A204.1 (cell line): Measurements from ENCODE around the gene NDN.
"Not testable (repeated sequence)": the region's sequence is repeated elsewhere in the genome, so short reads cannot be mapped to it uniquely, and the experiment has no call there.

Experiments
- FAIRE-seq: peaks from 2 replicates; lab custom pipeline; 2012; peaks lifted over from hg19 to GRCh38; lab: Jason Lieb, UNC

Gene NDN

DNA sequence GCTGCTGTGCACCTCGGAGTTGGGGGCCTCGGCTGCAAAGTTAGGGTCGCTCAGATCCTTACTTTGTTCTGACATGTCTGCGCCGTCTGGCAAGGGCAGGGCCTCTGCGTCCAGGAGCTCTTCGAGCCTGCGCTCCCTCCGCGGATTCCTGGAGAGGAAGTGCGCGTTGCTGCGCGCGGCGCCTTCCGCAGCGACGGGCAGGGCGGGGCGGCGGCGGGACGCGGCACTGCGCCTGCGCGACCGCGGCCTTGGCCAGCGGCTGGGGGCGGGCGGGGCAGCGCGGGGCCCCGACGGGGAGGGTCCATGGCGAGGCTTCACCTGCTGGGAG is at the start of gene NDN:
Gene NDN, minus strand, starts transcription at position 163 of the 328 bp plus-strand sequence. Its CDS starts 88 bp downstream, at position 75.
- no peak for FAIRE-seq

DNA sequence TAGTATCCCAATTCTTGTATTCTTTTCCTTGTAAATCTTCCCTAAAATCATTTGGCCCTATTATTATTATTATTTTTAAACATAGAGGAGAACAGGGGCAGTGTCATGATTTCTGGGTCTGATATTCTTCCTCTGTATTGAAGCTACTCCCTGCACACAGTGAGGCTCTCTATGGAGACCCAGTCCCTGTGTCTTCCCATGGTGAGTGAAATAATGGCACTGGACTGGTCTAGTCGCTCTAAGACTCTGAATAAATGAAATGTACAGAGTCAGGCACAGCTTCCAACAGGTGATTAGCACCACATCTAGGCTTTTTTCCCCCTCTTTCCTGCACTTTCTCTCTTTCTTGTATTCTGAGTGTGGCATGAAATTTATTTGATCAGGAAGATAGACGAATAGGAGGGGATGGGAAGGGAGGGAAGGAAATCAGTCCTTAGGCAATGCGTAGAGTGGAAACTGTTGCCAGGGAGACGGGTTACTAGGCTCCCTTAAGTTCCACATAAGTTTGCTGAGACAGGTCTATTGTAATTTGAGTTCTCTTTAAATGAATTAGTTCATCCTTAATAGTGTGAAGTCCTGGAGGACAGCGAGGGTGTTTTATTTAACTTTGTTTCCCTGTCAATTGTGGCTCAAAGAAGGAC is 49.0 kb upstream of the NDN start:
- FAIRE-seq: no peak

- no peak for FAIRE-seq
Observed at GRCh38 chr15:23734862-23735261, 47.8 kb upstream of the NDN start.

GRCh38 chr15:23713874-23714656 is 27.0 kb upstream of the NDN start:
- FAIRE-seq: not testable (repeated sequence)

DNA sequence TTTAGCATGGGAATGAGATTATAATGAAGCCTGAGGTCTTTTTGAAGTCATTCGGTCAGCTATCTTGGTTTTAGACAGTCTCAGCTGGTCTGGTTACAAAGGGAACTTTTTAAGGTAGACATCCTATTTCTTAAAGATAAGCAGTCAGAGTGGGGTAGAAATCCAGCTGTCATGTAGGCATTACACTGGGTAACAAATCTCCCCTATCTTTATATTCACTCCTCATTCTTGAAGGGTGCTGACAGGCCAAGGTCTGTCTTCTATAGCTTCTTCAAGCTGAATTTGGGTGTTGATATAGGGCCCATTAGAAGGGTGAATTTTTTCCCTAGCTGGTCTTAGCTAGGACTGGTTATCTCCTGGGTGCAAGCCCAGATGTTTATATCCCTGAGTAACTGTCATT is 21.2 kb upstream of the NDN start:
- no peak for FAIRE-seq

GRCh38 chr15:23695282-23695681 is 8.2 kb upstream of the NDN start:
- no peak for FAIRE-seq

GRCh38 chr15:23694592-23694991 is 7.5 kb upstream of the NDN start:
- no peak for FAIRE-seq

- FAIRE-seq: no peak
Observed at GRCh38 chr15:23690450-23690852, 3.3 kb upstream of the NDN start.

GRCh38 chr15:23690015-23690414 is 2.9 kb upstream of the NDN start:
- no peak for FAIRE-seq

- FAIRE-seq: no peak
Observed at GRCh38 chr15:23686466-23687142, 501 bp downstream of the NDN start.

- no peak for FAIRE-seq
Observed at GRCh38 chr15:23671481-23671880, 15.6 kb downstream of the NDN start.

- FAIRE-seq: no peak
Observed at GRCh38 chr15:23670970-23671369, 16.1 kb downstream of the NDN start.

- FAIRE-seq: no peak
Observed at GRCh38 chr15:23663232-23663631, 23.9 kb downstream of the NDN start.

- FAIRE-seq: no peak
Observed at GRCh38 chr15:23648920-23649515, 38.1 kb downstream of the NDN start.

DNA sequence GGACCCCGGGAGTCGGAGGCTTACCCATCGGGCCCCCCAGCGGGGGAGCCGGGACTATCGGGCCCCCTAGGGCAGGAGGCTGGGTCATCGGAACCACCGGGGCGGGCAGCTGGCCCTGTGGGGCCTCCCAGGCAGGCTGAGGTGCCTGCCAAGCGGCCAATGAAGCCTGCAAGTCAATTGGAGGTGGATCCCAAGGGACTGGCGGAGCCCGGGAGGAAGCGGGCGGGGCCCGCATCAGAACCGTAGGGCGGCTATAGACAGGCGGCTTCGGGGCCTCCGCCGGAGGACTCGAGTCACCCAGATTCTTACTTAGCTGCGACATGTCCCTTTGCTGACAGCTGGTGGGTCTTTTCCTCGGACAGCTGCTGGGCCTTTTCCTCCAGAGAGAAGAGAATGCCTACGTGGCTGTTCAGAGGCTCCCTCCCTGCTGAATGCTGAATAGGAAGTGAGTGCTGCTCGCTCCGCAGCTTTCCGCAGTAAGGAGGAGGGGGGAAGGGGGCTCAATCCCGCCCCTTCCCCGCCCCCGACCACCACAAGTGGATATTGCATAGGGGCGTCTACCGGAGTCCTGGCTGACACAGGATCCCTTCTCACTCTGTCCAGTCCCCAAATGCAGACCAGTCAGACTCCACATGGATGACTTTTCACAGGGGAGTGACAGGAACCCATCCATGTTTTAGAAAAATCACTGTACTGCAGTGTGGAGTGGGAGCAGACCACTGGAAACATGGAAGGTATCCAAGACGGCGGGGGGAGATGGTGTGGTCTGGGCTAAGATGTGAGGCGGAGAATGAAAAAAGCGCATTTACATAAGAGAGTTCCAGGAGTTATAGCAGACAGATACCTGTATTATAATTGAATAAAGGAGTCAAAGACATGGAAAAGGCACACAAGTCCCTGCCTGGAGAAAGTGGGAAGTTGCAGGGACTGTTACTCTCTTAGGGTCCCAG is 39.4 kb downstream of the NDN start, which contains the start of gene MAGEL2:
Gene MAGEL2, minus strand, starts transcription at position 447 of the 950 bp plus-strand sequence. Its CDS starts 125 bp downstream, at position 322.
- FAIRE-seq: no peak

GRCh38 chr15:23647001-23647295 is 40.2 kb downstream of the NDN start:
- FAIRE-seq: no peak

GRCh38 chr15:23646165-23647000 is 40.7 kb downstream of the NDN start:
- FAIRE-seq: no peak

DNA sequence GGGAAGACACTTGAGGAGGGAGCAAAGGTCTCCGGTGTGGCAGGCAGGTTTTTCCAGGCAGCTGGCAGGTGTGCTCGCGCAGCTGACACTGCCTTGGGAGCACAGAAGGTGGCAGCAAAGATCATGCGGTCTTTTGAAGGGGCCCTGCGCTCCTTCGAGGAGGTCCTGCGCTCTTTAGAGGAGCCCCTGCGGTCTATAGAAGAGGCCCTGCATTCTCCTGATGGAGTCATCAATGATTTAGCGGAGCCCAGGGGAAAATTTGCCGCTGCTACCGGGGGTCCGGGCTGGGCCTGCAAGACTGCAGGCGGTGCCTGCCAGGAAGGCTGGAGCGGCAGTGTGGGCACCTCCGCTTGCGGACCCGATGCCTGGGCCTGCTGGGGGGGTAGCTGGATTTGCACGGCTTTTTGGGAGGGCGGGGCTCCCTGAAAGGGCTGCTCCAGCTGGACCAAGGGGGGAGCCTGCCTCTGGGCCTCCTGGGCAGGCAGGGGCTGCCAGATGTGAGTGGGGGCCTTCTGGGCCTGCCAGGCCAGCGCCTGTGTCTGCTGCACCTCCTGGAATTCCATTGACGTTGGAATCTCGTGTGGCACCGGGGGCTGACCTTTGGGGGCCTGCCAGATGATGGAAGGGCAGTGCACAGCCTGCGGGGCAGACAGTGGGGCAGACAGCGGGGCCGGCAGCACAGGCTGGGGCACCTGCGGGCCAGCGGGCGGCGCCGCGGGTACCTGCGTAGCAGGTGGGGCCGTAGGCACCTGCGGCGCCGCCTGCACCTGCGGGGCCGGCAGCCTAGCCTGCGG is 41.5 kb downstream of the NDN start:
- no peak for FAIRE-seq

- no peak for FAIRE-seq
Observed at GRCh38 chr15:23644829-23645228, 42.3 kb downstream of the NDN start.

GRCh38 chr15:23642413-23643044 is 44.6 kb downstream of the NDN start:
- FAIRE-seq: peak; percentile 57
